ENCODE measurements around the gene NTNG1. TPM values are rescaled to one million over a fixed set of nuclear protein-coding genes. Genes with fewer than 3 reads are reported as not detected.

The NTNG1 gene
- total and polyA plus RNA-seq, 2 of the 8 experiments (the other 6 are each of a cell fraction or from before 2014, with no cell fraction given), result 1.2 to 4.1 TPM

DNA sequence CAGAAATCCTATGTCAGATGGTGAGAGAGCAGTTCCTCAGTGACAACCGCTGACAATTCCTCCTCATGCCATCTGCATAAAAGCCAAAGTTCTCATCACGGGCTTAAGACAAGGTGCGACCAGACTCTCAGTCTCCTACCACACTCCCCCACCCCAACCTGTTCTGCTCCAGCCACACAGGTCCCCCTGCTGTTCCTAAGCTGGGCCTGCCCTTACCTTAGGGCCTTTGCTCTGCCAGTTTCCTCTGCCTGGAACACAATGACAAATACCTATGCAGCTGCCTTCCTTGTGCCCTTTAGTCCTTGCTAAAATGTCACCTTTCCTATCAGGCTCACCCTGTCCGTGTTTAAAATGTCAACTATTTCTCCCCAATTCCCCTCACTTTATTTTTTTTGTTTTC, 382.2 kb downstream of the NTNG1 start:
- no peaks in the 10 kb centered on the region for H3K23me2 ChIP-seq (ENCODE audit: low read depth, low read length)
- no peak overlapping the region for H2AK5ac ChIP-seq (ENCODE audit: low read depth, low read length)
- H3K36me3 ChIP-seq (ENCODE audit: control insufficient read depth in 2 of 4, insufficient read depth in 4 of 4, low read length in 3 of 4), result no peaks in the 10 kb centered on the region
- no peak for DNase-seq (ENCODE audit: low read depth in 1 of 2, low spot score in 2 of 2)
- no peak overlapping the region for H3K14ac ChIP-seq (ENCODE audit: insufficient read length)
- H3K4me1 ChIP-seq (replicated peaks in 1 of 4; ENCODE audit: control insufficient read depth in 3 of 4, insufficient read depth in 4 of 4, low read length in 3 of 4), result peaks cover 0 to 10% (median 7%) of the 10 kb centered on the region in 4 experiments; a peak in 4 of 7 replicates
- no peak overlapping the region for H2BK15ac ChIP-seq (ENCODE audit: low read length)
- H3K4me3 ChIP-seq (ENCODE audit: extremely low read depth in 1 of 4, insufficient read depth in 2 of 4, low read depth in 3 of 4, low read length in 4 of 4), result no peak overlapping the region
- no peaks in the 10 kb centered on the region for H3K27me3 ChIP-seq (replicated peaks in 1 of 4; ENCODE audit: control insufficient read depth in 3 of 4, extremely low read depth in 1 of 4, insufficient read depth in 3 of 4, low read length in 3 of 4)
- no peak overlapping the region for H3K4ac ChIP-seq (replicated peaks; ENCODE audit: insufficient read length, low read depth, low read length)
- TF ChIP-seq POLR2A (IDR thresholded peaks at IDR 0.05; ENCODE audit: control extremely low read depth in 1 of 2, low read depth in 2 of 2, low read length in 2 of 2), result no peak
- TF ChIP-seq JUND (IDR thresholded peaks at IDR 0.05; ENCODE audit: low read length), result no peak
- no peak for TF ChIP-seq JUN (IDR thresholded peaks at IDR 0.05; ENCODE audit: low read depth, low read length)
- TF ChIP-seq RFX5 (IDR thresholded peaks at IDR 0.05; ENCODE audit: borderline replicate concordance, low read depth, low read length), result no peak
- TF ChIP-seq, protein P1, sequence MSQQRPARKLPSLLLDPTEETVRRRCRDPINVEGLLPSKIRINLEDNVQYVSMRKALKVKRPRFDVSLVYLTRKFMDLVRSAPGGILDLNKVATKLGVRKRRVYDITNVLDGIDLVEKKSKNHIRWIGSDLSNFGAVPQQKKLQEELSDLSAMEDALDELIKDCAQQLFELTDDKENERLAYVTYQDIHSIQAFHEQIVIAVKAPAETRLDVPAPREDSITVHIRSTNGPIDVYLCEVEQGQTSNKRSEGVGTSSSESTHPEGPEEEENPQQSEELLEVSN (IDR thresholded peaks at IDR 0.05), result no peak
- peak; percentile 7 to 21; a peak in 1 of 4 replicates for TF ChIP-seq RAD21 (IDR thresholded peaks at IDR 0.05 in 1 of 2, conservative IDR thresholded peaks at IDR 0.05 in 1 of 2; ENCODE audit: low read depth in 2 of 2, low read length in 2 of 2)
- no peak for TF ChIP-seq SP2 (IDR thresholded peaks at IDR 0.05; ENCODE audit: low read length)
- no peaks in the 10 kb centered on the region for H3K79me2 ChIP-seq (ENCODE audit: control insufficient read depth in 1 of 2, insufficient read depth in 2 of 2, low read length in 2 of 2)
- CTCF ChIA-PET (ENCODE audit: partially characterized antibody), result interaction anchor here (0.7 to 1.7 kb wide), 9 partner anchors 9 to 325 kb away, joined by 3 to 5 read pairs (median 3); no protein-coding TSS in a partner anchor
- no peak overlapping the region for H3K23ac ChIP-seq (ENCODE audit: insufficient read length)
- no peak overlapping the region for H3K18ac ChIP-seq (ENCODE audit: extremely low read depth, low read length)
- H4K20me1 ChIP-seq (replicated peaks in 1 of 2; ENCODE audit: control insufficient read depth in 1 of 2, insufficient read depth in 2 of 2, low read length in 2 of 2), result no peaks in the 10 kb centered on the region
- no peak overlapping the region for H3K9ac ChIP-seq (replicated peaks in 1 of 4; ENCODE audit: extremely low read depth in 1 of 4, low read depth in 3 of 4, low read length in 3 of 4)
- H2BK5ac ChIP-seq (ENCODE audit: low read depth, low read length), result no peak overlapping the region
- FAIRE-seq, result no peak
- no peak overlapping the region for H3K56ac ChIP-seq (replicated peaks; ENCODE audit: insufficient read length, low read depth, low read length)
- H4K5ac ChIP-seq (ENCODE audit: insufficient read length, low read depth, low read length), result no peak overlapping the region
- POLR2A ChIA-PET (ENCODE audit: partially characterized antibody), result no interaction called here
- no peak overlapping the region for H2BK20ac ChIP-seq (ENCODE audit: low read length)
- H3K79me1 ChIP-seq (ENCODE audit: low read depth, low read length), result no peaks in the 10 kb centered on the region
- no peak overlapping the region for H2AFZ ChIP-seq (ENCODE audit: low read length)
- H4K91ac ChIP-seq (replicated peaks; ENCODE audit: insufficient read length, low read length), result no peak overlapping the region
- no peaks in the 10 kb centered on the region for H3K9me3 ChIP-seq (ENCODE audit: insufficient read depth in 2 of 2, low read depth in 1 of 2, low read length in 1 of 2)
- no peak overlapping the region for H2BK12ac ChIP-seq (ENCODE audit: low read depth, low read length)
- H4K8ac ChIP-seq (ENCODE audit: extremely low read depth, insufficient read depth, low read length), result no peak overlapping the region
- WGBS, 2 experiments (ENCODE audit: extremely low coverage in 1 of 2, insufficient coverage in 1 of 2, insufficient read length in 1 of 2, insufficient replicate concordance in 2 of 2, low coverage in 1 of 2, low lambda C conversion rate in 2 of 2, missing lambda C conversion rate in 1 of 2), result 72% methylated on average over 4 of the region's 4 CpGs; no CpG with 5 or more reads in 1 of the 2 experiments
- no peak overlapping the region for H2BK120ac ChIP-seq (replicated peaks; ENCODE audit: low read depth, low read length)
- H3K4me2 ChIP-seq (ENCODE audit: insufficient read depth in 1 of 2, low read depth in 2 of 2, low read length in 2 of 2), result no peak overlapping the region
- H3K27ac ChIP-seq (ENCODE audit: low read depth, low read length), result no peak overlapping the region
